Natural killer cell treated with Interleukin-12 subunit alpha and Interleukin-12 subunit beta and Interleukin-15 and Interleukin-18, amount 100 ng/mL, for 72 hours (primary cell): ENCODE results near the gene ACOT7. TPM values are rescaled to one million over a fixed set of nuclear protein-coding genes. Genes with fewer than 3 reads are reported as not detected.
A peak's percentile ranks its signal among the peaks of the same experiment; 100 is the strongest.

ENCODE experiments used
- ATAC-seq, 2 donors: fragments of 150-1000 bp; cut with Tn5 transposase in 1 of 2; sonication (Bioruptor Pico), chemical (Tn5 transposase) in 1 of 2; 2 replicates each; pipeline ENCODE4 v1.10.0; 2021
- DNase-seq: peaks from one replicate; pipeline ENCODE4 v3.0.0; 2022; ENCODE audit warnings: low spot score
- H3K27ac Mint-ChIP-seq, 2 donors: 1 replicate in 1 of 2; 2 replicates in 1 of 2; pipeline ENCODE4 v1.8.0; 2022; ENCODE audit warnings: mixed read lengths in 2 of 2, mild to moderate bottlenecking in 1 of 2, moderate library complexity in 1 of 2
- H3K27me3 Mint-ChIP-seq, 2 donors: 1 replicate in 1 of 2; 2 replicates in 1 of 2; pipeline ENCODE4 v1.8.0; 2022; ENCODE audit warnings: mixed read lengths in 2 of 2
- H3K36me3 Mint-ChIP-seq: one replicate; pipeline ENCODE4 v1.8.0; 2022; ENCODE audit warnings: mixed read lengths
- H3K4me1 Mint-ChIP-seq, 2 donors: 1 replicate in 1 of 2; 2 replicates in 1 of 2; pipeline ENCODE4 v1.8.0; 2022; ENCODE audit warnings: low read depth in 2 of 2, mixed read lengths in 2 of 2, mild to moderate bottlenecking in 1 of 2
- H3K4me3 Mint-ChIP-seq: one replicate; pipeline ENCODE4 v1.8.0; 2022; ENCODE audit warnings: mixed read lengths
- H3K9me3 Mint-ChIP-seq: 2 replicates; pipeline ENCODE4 v1.8.0; 2022; ENCODE audit warnings: mixed read lengths
- total RNA-seq, 2 donors: library from RNA; stranded (reverse); gene quantifications; one replicate each; pipeline ENCODE4 v1.2.3, GENCODE V29; 2022

The ACOT7 gene
- total RNA-seq, 2 donors from 2014 or later: 49.5 to 87.5 TPM

DNA sequence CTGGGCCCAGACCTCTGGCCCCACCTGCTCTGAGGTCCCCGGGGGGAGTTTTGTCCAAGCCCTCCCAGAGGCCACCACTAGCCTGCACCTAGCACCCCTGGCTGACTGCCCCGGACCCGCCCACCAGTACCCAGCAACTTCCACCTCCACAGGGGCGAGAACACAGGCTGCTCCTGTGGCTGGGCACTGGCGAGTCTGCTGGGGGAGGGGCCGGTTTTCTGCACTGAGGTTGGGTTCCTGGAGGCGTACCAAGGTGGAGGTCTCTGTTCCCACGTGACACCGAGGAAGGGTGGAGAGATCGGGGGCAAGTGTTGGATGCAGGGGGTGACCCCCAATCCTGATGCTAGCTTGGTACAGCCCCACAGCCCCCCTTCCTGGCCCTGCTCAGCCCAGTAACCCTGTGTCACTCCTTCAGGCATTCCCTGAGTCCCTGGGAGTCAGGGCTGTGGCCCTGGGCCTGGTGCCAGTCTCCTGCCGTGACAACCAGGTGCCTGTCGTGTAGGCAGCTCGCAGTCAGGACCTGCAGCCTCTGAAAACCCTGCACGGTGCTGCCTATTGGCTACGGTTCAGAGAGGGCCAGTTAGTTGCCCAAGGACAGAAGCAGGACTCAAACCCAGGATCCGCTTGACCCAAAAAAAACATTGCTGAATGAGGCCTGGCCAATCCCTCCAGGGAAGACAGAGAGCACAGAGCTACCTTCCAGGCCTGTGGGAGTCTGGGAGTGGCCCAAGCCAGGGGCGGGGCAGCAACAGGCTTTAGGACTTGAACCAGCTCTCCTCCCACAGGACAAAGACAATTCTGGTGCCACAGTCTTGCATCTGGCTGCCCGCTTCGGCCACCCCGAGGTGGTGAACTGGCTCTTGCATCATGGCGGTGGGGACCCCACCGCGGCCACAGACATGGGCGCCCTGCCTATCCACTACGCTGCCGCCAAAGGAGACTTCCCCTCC is 34.1 kb upstream of the ACOT7 start:
- Mint-ChIP-seq H3K4me3 (no peak overlapping the region), H3K27ac (no peak overlapping the region), H3K4me1 (peaks cover 0 to 7% of the 10 kb centered on the region in 2 donors), H3K9me3 (no peaks in the 10 kb centered on the region), H3K27me3 (peaks cover 7 to 15% of the 10 kb centered on the region in 2 donors), H3K36me3 (no peaks in the 10 kb centered on the region)
- ATAC-seq: no peak
- DNase-seq: no peak

- H3K4me3 Mint-ChIP-seq: no peak overlapping the region
- DNase-seq: no peak
- no peaks in the 10 kb centered on the region for H3K9me3 Mint-ChIP-seq
- no peaks in the 10 kb centered on the region for H3K36me3 Mint-ChIP-seq
- peaks cover 0 to 7% of the 10 kb centered on the region in 2 donors for H3K4me1 Mint-ChIP-seq
- peaks cover 7 to 16% of the 10 kb centered on the region in 2 donors for H3K27me3 Mint-ChIP-seq
- H3K27ac Mint-ChIP-seq: no peak overlapping the region
- no peak for ATAC-seq
These were observed 33.4 kb upstream of the ACOT7 start for GRCh38 chr1:6426972-6427350.

GRCh38 chr1:6426277-6426971 is 32.9 kb upstream of the ACOT7 start:
- no peak for DNase-seq
- no peaks in the 10 kb centered on the region for H3K9me3 Mint-ChIP-seq
- peaks cover 0 to 7% of the 10 kb centered on the region in 2 donors for H3K4me1 Mint-ChIP-seq
- peaks cover 12 to 21% of the 10 kb centered on the region in 2 donors for H3K27me3 Mint-ChIP-seq
- no peaks in the 10 kb centered on the region for H3K36me3 Mint-ChIP-seq
- ATAC-seq: no peak
- H3K4me3 Mint-ChIP-seq: no peak overlapping the region
- no peak overlapping the region for H3K27ac Mint-ChIP-seq

DNA sequence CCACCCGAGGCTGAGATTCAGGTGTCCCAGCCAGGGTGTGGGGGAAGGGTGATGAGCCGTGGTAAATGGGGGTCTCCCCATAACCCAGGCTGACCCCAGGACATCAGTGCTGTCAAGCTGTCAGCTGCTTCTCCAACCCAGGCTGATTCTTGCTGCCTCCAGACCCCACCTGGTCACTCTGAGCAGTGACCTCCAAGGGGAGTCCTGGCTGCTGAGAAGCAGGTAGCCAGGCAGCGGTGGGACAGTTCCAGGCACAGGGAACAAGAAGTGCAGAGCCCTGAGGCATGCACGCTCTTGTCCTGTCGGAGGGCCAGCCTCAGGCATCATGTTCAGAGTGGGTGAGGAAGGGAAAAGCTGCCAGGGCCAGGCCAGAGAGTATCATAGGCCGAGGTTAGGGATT is 32.1 kb upstream of the ACOT7 start:
- Mint-ChIP-seq H3K36me3 (no peaks in the 10 kb centered on the region), H3K9me3 (no peaks in the 10 kb centered on the region), H3K4me3 (no peak overlapping the region), H3K27ac (no peak overlapping the region), H3K4me1 (peaks cover 0 to 7% of the 10 kb centered on the region in 2 donors), H3K27me3 (peaks cover 14 to 24% of the 10 kb centered on the region in 2 donors)
- no peak for DNase-seq
- no peak for ATAC-seq

- no peak within 1 kb of the TSS for H3K27ac Mint-ChIP-seq
- peaks cover 14 to 22% of the 10 kb centered on the region in 2 donors for H3K27me3 Mint-ChIP-seq
- no peaks in the 10 kb centered on the region for H3K36me3 Mint-ChIP-seq
- ATAC-seq (peak; percentile 48 to 71), DNase-seq (no peak)
- no peaks in the 10 kb centered on the region for H3K9me3 Mint-ChIP-seq
- H3K4me3 Mint-ChIP-seq: no peak within 1 kb of the TSS
- peaks cover 0 to 7% of the 10 kb centered on the region in 2 donors for H3K4me1 Mint-ChIP-seq
These were observed 31.3 kb upstream of the ACOT7 start, which contains the start of gene ESPN for GRCh38 chr1:6424619-6425593. TSS of gene ESPN (plus strand) at chr1:6424776. CDS start at chr1:6424956, 180 bp downstream.

DNA sequence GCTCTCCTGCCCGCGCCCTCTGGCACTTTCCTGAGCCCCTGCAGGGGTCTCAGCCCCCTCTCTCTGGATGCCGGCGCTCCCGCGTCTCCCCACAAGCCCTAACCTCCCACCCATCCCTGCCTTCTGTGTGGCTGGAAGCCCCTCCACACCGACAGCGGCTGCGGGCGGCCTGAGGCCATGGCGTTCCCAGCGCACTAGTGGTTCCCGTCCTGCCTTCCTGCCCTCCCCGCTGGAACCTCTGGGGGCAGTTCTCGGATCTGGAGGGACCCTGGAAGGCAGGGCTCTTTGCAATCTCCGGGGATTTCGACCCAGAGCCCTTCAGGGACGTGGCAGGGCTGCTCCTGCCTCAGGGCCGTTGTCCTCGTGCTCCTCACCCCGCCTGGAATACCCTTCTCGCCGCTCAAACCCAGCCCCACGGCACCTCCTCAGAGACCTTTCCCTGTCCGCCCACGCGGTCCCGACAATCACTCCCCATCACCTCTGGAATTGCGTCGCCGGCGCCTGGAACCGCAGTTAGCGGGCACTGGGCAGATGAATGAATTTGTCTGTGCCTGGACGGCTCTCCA is 30.5 kb upstream of the ACOT7 start:
- no peak for ATAC-seq
- Mint-ChIP-seq H3K27me3 (peaks cover 14 to 22% of the 10 kb centered on the region in 2 donors), H3K36me3 (no peaks in the 10 kb centered on the region), H3K9me3 (no peaks in the 10 kb centered on the region), H3K4me3 (no peak overlapping the region), H3K27ac (no peak overlapping the region), H3K4me1 (peaks cover 0 to 7% of the 10 kb centered on the region in 2 donors)
- DNase-seq: no peak

DNA sequence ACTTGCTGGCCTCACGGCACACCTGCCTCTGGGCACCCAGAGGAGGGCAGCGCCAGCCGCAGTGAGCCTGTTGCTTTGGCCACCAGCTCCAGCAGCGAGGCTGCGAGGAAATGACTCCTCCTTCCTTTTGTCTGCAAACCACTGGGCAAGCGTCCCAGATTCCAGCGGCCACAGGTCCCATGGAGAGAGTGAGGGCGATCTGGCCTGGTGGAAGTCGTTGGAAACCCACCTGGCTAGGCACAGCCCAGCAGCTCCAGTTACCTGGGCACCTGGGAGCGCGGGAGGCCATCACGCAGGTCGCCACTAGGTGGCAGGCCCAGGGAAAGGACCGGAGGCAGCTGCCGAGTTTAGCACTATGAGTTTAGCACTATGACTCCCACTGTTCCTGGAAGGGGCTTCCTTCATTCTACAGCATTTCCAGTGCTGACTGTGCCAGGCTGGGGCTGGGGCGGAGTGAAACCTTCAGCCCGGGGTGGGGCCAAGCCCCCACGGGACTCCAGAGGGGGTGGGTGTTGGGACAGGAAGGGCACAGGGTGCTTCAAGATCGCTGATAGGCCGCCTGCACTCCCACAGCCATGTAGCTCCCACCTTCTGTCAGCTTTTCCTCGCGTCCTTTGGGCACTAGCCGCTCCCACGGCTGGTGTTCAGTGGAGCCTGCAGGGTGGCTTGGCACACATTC is 29.9 kb upstream of the ACOT7 start:
- Mint-ChIP-seq H3K9me3 (no peaks in the 10 kb centered on the region), H3K4me1 (peaks cover 0 to 7% of the 10 kb centered on the region in 2 donors), H3K27ac (no peak overlapping the region), H3K36me3 (no peaks in the 10 kb centered on the region), H3K27me3 (peaks cover 14 to 22% of the 10 kb centered on the region in 2 donors), H3K4me3 (no peak overlapping the region)
- peak; percentile 52 to 61 for ATAC-seq
- peak; percentile 76 for DNase-seq

DNA sequence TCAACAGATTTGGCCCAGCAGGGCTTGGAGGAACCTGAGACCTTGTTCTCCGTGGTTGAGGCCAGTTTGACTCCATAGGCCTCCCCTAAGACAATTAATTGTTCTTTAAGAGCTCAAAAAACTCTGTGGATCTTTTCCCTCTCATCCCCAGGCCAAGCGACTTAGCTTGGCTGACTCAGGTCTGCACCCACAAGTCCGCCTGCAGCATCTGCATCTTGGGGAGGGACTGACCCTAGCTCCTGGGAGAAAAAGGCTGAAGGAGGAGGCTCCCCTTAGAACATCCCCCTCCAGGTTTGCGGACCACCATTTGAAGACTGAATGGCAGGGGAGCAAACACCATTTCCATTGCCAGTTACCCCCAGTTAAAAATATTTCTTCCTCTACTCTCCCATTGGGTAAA is 27.7 kb upstream of the ACOT7 start:
- H3K4me1 Mint-ChIP-seq: peaks cover 0 to 7% of the 10 kb centered on the region in 2 donors
- H3K27me3 Mint-ChIP-seq: peaks cover 14 to 30% of the 10 kb centered on the region in 2 donors
- H3K9me3 Mint-ChIP-seq: no peaks in the 10 kb centered on the region
- H3K36me3 Mint-ChIP-seq: no peaks in the 10 kb centered on the region
- H3K4me3 Mint-ChIP-seq: no peak overlapping the region
- no peak for ATAC-seq
- H3K27ac Mint-ChIP-seq: no peak overlapping the region
- DNase-seq: no peak

GRCh38 chr1:6420454-6421042 is 27.0 kb upstream of the ACOT7 start:
- H3K4me1 Mint-ChIP-seq: peaks cover 0 to 7% of the 10 kb centered on the region in 2 donors

DNA sequence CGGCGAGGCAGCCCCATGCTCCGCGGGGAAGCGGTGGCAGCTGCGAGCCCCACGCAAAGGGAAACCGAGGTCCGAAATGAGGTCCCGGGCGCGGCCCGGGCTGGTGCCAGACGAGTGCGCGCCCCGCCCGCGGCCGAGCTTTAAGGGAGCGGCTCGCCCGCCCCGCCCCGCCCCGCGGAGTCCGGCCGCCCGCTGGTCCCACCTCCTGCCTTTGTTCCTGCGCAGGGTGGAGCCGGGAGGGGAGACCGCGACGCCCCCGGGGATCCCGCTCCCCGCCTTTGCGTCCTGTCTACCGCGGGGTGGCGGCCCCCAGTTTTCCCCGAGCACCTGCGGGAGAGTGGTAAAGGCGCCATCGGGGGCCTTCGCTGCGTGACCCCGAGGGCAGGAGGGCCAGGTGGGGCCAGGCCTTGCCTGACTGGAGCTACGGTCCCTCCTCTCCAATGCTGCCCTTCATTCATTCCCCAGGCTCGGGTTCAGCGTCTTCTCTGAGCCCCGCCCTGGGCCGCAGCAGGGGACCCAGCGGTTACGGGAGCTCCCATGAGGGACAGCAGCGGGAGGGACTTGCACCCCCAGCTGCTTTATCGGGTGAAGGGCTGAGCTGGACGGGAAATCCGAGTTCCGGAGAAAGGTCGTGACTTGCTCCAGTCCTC is 26.4 kb upstream of the ACOT7 start, which contains the start of gene HES2:
HES2 (minus strand) TSS at position 116 of the 650 bp plus-strand sequence; CDS start at position 17, 99 bp downstream.
- Mint-ChIP-seq H3K27ac (no peak within 1 kb of the TSS), H3K9me3 (no peaks in the 10 kb centered on the region), H3K27me3 (peaks cover 14 to 41% of the 10 kb centered on the region in 2 donors), H3K4me1 (peaks cover 0 to 7% of the 10 kb centered on the region in 2 donors), H3K36me3 (no peaks in the 10 kb centered on the region), H3K4me3 (no peak within 1 kb of the TSS)
- ATAC-seq (peak in 1 of 2 donors; percentile 52), DNase-seq (no peak)

More at GRCh38 chr1:6420454-6421042, 27.0 kb upstream of the ACOT7 start:
- Mint-ChIP-seq H3K27me3 (peaks cover 14 to 37% of the 10 kb centered on the region in 2 donors), H3K36me3 (no peaks in the 10 kb centered on the region), H3K9me3 (no peaks in the 10 kb centered on the region), H3K4me3 (no peak overlapping the region), H3K27ac (no peak overlapping the region)
- DNase-seq (no peak), ATAC-seq (peak; percentile 53 to 61)

DNA sequence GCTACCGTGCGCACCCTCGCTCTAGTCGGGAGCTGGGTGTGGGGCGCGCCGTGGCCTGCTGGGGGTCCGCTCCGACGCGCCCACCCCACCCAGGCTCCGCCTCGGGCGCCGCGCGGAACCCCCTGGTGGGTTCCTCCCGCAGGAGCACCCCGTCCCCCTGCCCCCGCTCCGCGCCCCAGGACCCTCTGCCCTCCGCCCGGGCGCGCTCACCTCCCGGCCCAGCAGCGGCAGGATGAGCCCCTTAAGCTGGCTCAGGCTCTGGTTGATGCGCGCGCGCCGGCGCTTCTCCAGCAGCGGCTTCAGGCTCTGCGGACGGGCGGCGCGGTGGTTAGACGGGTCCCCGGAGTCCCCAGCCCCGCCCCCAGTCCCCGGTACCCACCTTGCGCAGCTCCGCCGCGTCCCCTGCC is 25.8 kb upstream of the ACOT7 start:
- Mint-ChIP-seq H3K27me3 (peaks cover 16 to 44% of the 10 kb centered on the region in 2 donors), H3K4me3 (no peak overlapping the region), H3K27ac (no peak overlapping the region), H3K36me3 (no peaks in the 10 kb centered on the region), H3K4me1 (peaks cover 0 to 10% of the 10 kb centered on the region in 2 donors), H3K9me3 (no peaks in the 10 kb centered on the region)
- DNase-seq (no peak), ATAC-seq (no peak)
